Activated CD8-positive, alpha-beta T cell treated with anti-CD3 and anti-CD28 coated beads for 36 hours (primary cell): ENCODE measurements around the gene HAUS7. TPM values are rescaled to one million over a fixed set of nuclear protein-coding genes. Genes with fewer than 3 reads are reported as not detected.

Experiments used
- ATAC-seq: fragments of 200-7000 bp; cut with Tn5 transposase; one replicate; pipeline ENCODE4 v1.10.0; 2021; ENCODE audit warnings: mild to moderate bottlenecking, moderate library complexity
- CTCF ChIA-PET: fragments of 350-600 bp; sonication (Branson Sonifier 250); formaldehyde crosslinking; loops from one replicate; lab custom pipeline; 2021; ENCODE audit warnings: antibody characterized with exemption; lab: Charles Lee
- POLR2A ChIA-PET: fragments of 350-600 bp; sonication (Branson Sonifier 250); formaldehyde crosslinking; loops from one replicate; lab custom pipeline; 2021; ENCODE audit warnings: antibody characterized with exemption; lab: Charles Lee
- DNase-seq: peaks from one replicate; pipeline ENCODE4 v3.0.0-alpha.2; 2020
- H3K27ac Mint-ChIP-seq: one replicate; pipeline ENCODE4 v1.8.0; 2021; ENCODE audit warnings: mild to moderate bottlenecking, mixed read lengths
- H3K27me3 Mint-ChIP-seq: one replicate; pipeline ENCODE4 v1.8.0; 2021; ENCODE audit warnings: mixed read lengths
- H3K36me3 Mint-ChIP-seq: one replicate; pipeline ENCODE4 v1.8.0; 2021; ENCODE audit warnings: low read depth, mixed read lengths
- H3K4me1 Mint-ChIP-seq: one replicate; pipeline ENCODE4 v1.8.0; 2021; ENCODE audit warnings: low read depth, mixed read lengths
- H3K4me3 Mint-ChIP-seq: one replicate; pipeline ENCODE4 v1.8.0; 2021; ENCODE audit warnings: mild to moderate bottlenecking, moderate library complexity, mixed read lengths
- H3K9me3 Mint-ChIP-seq: one replicate; pipeline ENCODE4 v1.8.0; 2021; ENCODE audit warnings: mixed read lengths
- CTCF ChIP-seq: fragments of 200-600 bp; IDR thresholded peaks from one replicate; pipeline ENCODE4 v1.8.0; 2022; ENCODE audit warnings: antibody characterized with exemption, mild to moderate bottlenecking
- intact Hi-C: fragments of 100-400 bp; cut with micrococcal nuclease; formaldehyde crosslinking; loops from one replicate; pipeline ENCODE4 v1.10.0; 2022
- total RNA-seq, 2 experiments: library from RNA; stranded (reverse); gene quantifications; one replicate each; pipeline ENCODE4 v1.2.3, GENCODE V29; 2021

HAUS7 gene
- total RNA-seq, 2 experiments from 2014 or later, result 47.2 to 58.8 TPM

GRCh38 chrX:153412746-153413720 lies 57.3 kb downstream of the HAUS7 start:
- CTCF ChIA-PET, result no interaction called here

GRCh38 chrX:153411988-153412574 lies 58.3 kb downstream of the HAUS7 start:
- no peak for TF ChIP-seq CTCF
- Mint-ChIP-seq H3K4me3 (peak overlapping the region; percentile 76), H3K9me3 (no peaks in the 10 kb centered on the region), H3K27me3 (no peaks in the 10 kb centered on the region), H3K4me1 (peaks cover 7% of the 10 kb centered on the region), H3K36me3 (no peaks in the 10 kb centered on the region), H3K27ac (no peak overlapping the region)
- ChIA-PET POLR2A (no interaction called here), CTCF (no interaction called here)
- intact Hi-C loops, result no loop called here
- ATAC-seq, result no peak
- DNase-seq, result no peak

More at GRCh38 chrX:153412746-153413720, 57.3 kb downstream of the HAUS7 start:
- H3K9me3 Mint-ChIP-seq, result no peaks in the 10 kb centered on the region
- no peak overlapping the region for H3K27ac Mint-ChIP-seq
- no peak for TF ChIP-seq CTCF
- H3K4me1 Mint-ChIP-seq, result peaks cover 7% of the 10 kb centered on the region
- no peak for DNase-seq
- POLR2A ChIA-PET, result no interaction called here
- H3K27me3 Mint-ChIP-seq, result no peaks in the 10 kb centered on the region
- H3K4me3 Mint-ChIP-seq, result no peak overlapping the region
- H3K36me3 Mint-ChIP-seq, result no peaks in the 10 kb centered on the region
- intact Hi-C loops, result no loop called here
- ATAC-seq, result no peak

GRCh38 chrX:153411255-153411987 lies 59.0 kb downstream of the HAUS7 start, which contains the start of gene ZFP92:
ZFP92 (plus strand) TSS chrX:153411472; CDS start chrX:153418323, 6,851 bp downstream.
- intact Hi-C loops, result no loop called here
- Mint-ChIP-seq H3K9me3 (no peaks in the 10 kb centered on the region), H3K4me1 (peaks cover 7% of the 10 kb centered on the region), H3K4me3 (peak within 1 kb of the TSS; percentile 76), H3K27me3 (no peaks in the 10 kb centered on the region), H3K27ac (no peak within 1 kb of the TSS), H3K36me3 (no peaks in the 10 kb centered on the region)
- DNase-seq, result peak; percentile 44
- ChIA-PET CTCF (no interaction called here), POLR2A (no interaction called here)
- no peak for TF ChIP-seq CTCF
- ATAC-seq, result peak; percentile 89

GRCh38 chrX:153410888-153411254 lies 59.5 kb downstream of the HAUS7 start:
- no peaks in the 10 kb centered on the region for H3K27me3 Mint-ChIP-seq
- H3K36me3 Mint-ChIP-seq, result no peaks in the 10 kb centered on the region
- peak overlapping the region; percentile 76 for H3K4me3 Mint-ChIP-seq
- no peak overlapping the region for H3K27ac Mint-ChIP-seq
- ATAC-seq (no peak), DNase-seq (no peak)
- ChIA-PET CTCF (no interaction called here), POLR2A (no interaction called here)
- H3K9me3 Mint-ChIP-seq, result no peaks in the 10 kb centered on the region
- no peak for TF ChIP-seq CTCF
- H3K4me1 Mint-ChIP-seq, result peaks cover 7% of the 10 kb centered on the region
- intact Hi-C loops, result no loop called here
